ENCODE measurements around the gene KIAA1614.
A peak's percentile ranks its signal among the peaks of the same experiment; 100 is the strongest.
"Not testable (repeated sequence)": the region's sequence is repeated elsewhere in the genome, so short reads cannot be mapped to it uniquely, and the experiment has no call there.

Gene KIAA1614

GRCh38 chr1:180966312-180966711 lies 53.6 kb downstream of the KIAA1614 start:
- DNase-seq (ENCODE audit: low spot score), result no peak

- no peak for DNase-seq (ENCODE audit: low spot score)
Observed at GRCh38 chr1:180966744-180967536, 54.2 kb downstream of the KIAA1614 start.

GRCh38 chr1:180967558-180967957 lies 54.9 kb downstream of the KIAA1614 start:
- DNase-seq (ENCODE audit: low spot score), result no peak

- not testable (repeated sequence) for DNase-seq (ENCODE audit: low spot score)
Observed at GRCh38 chr1:180968834-180969233, 56.1 kb downstream of the KIAA1614 start.

- DNase-seq (ENCODE audit: low spot score), result no peak
Observed at GRCh38 chr1:180969434-180969833, 56.7 kb downstream of the KIAA1614 start.

- DNase-seq (ENCODE audit: low spot score), result no peak
Observed at GRCh38 chr1:180970333-180971079, 57.8 kb downstream of the KIAA1614 start.

GRCh38 chr1:180971273-180971997 lies 58.7 kb downstream of the KIAA1614 start:
- DNase-seq (ENCODE audit: low spot score), result no peak

GRCh38 chr1:180973369-180973768 lies 60.7 kb downstream of the KIAA1614 start:
- no peak for DNase-seq (ENCODE audit: low spot score)

GRCh38 chr1:180974236-180974635 lies 61.5 kb downstream of the KIAA1614 start:
- no peak for DNase-seq (ENCODE audit: low spot score)

- DNase-seq (ENCODE audit: low spot score), result no peak
Observed at GRCh38 chr1:180975551-180975950, 62.9 kb downstream of the KIAA1614 start.

GRCh38 chr1:180976191-180976590 lies 63.5 kb downstream of the KIAA1614 start:
- DNase-seq (ENCODE audit: low spot score), result no peak

- no peak for DNase-seq (ENCODE audit: low spot score)
Observed at GRCh38 chr1:180976732-180977357, 64.1 kb downstream of the KIAA1614 start.

GRCh38 chr1:180981596-180982387 lies 69.1 kb downstream of the KIAA1614 start:
- DNase-seq (ENCODE audit: low spot score), result no peak

- peak; percentile 79 for DNase-seq (ENCODE audit: low spot score)
Observed at GRCh38 chr1:180982422-180982821, 69.7 kb downstream of the KIAA1614 start.

GRCh38 chr1:180988253-180988752 lies 75.6 kb downstream of the KIAA1614 start:
- DNase-seq (ENCODE audit: low spot score), result no peak

GRCh38 chr1:180994262-180994661 lies 81.6 kb downstream of the KIAA1614 start:
- no peak for DNase-seq (ENCODE audit: low spot score)

GRCh38 chr1:180997843-180998504 lies 85.3 kb downstream of the KIAA1614 start:
- no peak for DNase-seq (ENCODE audit: low spot score)

Measured in putamen (tissue), 1 donor.